Vagina (tissue), 2 donors: Measurements from ENCODE around the gene SCAPER.

Source experiments
- CTCF ChIP-seq, 3 experiments: fragments of 450-650 bp in 2 of 3; fragments of 200-600 bp in 1 of 3; sonication (generic) in 1 of 3; IDR thresholded peaks; one replicate each; pipeline ENCODE4 v1.5.1; 2017 to 2019; ENCODE audit warnings: antibody characterized with exemption in 3 of 3, mild to moderate bottlenecking in 2 of 3, moderate library complexity in 2 of 3
- POLR2A ChIP-seq, 2 donors: fragments of 450-650 bp; IDR thresholded peaks; one replicate each; pipeline ENCODE4 v1.6.1; 2017; ENCODE audit warnings: antibody characterized with exemption in 2 of 2, mild to moderate bottlenecking in 2 of 2, moderate library complexity in 2 of 2
- POLR2AphosphoS5 ChIP-seq, 2 donors: sonication (generic); formaldehyde crosslinking; IDR thresholded peaks; one replicate each; pipeline ENCODE4 v1.9.0; 2017; ENCODE audit warnings: antibody characterized with exemption in 2 of 2, mild to moderate bottlenecking in 2 of 2, low read depth in 1 of 2; ENCODE audit not compliant: insufficient read depth in 1 of 2

- TF ChIP-seq CTCF (IDR thresholded peaks at IDR 0.05) (no peak), POLR2A (IDR thresholded peaks at IDR 0.05) (no peak), POLR2AphosphoS5 (IDR thresholded peaks at IDR 0.05; ENCODE audit: insufficient read depth in 1 of 2, low read depth in 1 of 2) (no peak)
Measured at GRCh38 chr15:76696840-76697239, 208.3 kb downstream of the SCAPER start.
